NCI-H1694 (cell line): Measurements from ENCODE around the gene MYO7B.

Experiments
- DNase-seq: peaks from one replicate; lab custom pipeline; 2025; lab: John Stamatoyannopoulos, UW

The MYO7B gene

DNA sequence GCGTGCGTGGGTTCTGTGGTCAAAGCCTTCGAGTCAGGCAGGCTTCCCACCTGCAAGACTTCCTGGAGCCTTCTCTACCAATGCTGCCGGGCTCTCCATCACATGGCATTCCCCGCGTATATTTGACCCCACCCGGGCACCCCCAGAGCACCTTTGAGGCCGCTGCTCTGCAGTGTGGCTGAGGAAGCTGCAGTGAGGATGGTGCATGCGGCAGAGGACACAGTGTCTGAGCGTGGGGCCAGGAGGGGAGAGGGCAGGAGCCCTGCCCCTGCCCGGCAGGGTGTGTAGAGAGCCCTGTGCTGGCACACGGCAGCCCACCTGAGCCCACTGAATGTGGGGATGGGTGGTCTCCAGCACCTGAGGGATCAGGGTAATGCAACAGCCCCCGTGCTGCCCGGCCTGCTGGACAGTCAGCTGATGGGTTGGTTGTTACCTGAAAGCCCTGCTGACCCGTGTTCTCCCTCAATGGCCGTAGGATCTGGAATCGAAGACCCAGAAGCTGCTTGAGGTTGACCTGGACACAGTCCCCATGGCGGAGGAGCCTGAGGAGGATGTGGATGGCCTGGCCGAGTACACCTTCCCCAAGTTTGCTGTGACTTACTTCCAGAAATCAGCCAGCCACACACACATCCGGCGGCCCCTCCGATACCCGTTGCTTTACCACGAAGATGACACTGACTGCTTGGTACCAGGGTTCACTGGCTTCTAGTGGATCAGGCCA lies 73.7 kb downstream of the MYO7B start:
- no peak for DNase-seq

DNA sequence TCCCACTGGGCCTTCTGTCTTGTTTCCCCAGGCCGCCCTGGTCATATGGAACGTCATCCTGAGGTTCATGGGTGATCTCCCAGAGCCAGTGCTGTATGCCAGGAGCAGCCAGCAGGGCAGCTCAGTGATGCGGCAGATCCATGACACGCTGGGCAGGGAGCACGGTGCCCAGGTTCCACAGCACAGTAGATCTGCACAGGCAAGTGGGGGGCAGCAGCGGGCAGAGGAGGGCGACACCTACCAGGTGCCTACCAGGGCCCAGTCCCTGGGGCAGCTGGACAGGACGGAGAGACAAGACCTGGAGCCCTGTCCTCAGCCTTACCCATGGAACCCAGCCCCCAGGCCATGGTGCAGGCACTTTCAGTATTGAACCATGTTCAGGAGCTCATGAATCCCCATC lies 74.3 kb downstream of the MYO7B start:
- DNase-seq: no peak

DNA sequence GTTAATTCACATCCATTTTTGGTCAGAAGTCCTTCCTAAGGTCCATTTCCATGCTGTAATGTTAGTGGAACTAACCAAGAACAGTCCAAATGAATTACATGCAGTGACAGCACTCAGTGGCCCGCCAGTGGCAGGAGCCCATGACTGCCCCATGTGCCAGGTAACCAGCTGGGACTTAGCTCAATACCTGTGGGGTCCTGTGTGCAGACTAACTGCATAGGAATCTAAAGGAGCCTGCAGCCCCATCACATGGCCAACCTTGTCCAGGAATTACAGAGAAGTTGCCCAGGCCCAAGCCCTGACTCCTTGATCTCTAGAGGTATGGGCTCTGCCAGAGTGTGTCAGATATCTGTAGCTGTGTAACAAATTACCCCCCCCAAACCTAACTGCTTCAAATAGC lies 75.1 kb downstream of the MYO7B start:
- no peak for DNase-seq

DNA sequence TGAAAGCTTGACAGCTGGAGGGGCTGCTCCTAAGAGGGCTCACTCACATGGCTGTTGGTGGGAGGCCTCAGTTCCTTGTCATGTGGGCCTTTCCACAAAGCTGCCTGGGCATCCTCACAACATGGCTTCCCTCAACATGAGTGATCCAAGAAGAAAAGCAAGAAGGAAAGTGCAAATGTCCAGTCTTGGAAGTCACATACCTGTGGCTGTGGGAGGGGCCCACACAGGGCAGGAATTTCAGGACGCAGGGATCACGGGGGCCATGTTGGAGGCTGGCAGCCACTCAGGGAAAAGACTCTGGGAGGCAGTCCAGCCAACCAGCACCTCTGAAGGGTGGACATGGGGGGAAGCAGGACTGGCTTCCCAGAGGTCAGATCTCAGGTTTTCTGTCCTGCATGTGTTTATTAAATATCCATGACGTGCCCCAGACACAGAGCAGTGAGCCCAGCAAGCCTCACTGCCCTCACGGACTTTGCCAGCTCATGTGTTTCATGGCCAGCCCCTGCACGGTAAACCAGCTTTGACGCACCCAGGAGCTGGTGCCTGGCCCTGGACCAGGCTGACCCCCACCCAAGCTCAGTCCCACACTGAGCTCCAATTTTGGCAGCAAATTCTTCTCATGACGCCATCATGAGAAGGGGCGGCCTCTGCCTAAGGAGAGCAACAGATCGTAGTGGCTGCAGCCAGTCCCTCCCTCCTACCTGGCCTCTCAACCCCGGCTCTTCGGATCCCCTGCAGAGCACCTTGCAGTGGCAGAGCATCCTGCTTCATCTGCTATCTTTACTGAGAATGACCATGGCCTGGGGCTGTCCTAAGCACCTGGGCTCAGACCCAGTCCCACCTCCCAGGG lies 75.8 kb downstream of the MYO7B start:
- no peak for DNase-seq

DNA sequence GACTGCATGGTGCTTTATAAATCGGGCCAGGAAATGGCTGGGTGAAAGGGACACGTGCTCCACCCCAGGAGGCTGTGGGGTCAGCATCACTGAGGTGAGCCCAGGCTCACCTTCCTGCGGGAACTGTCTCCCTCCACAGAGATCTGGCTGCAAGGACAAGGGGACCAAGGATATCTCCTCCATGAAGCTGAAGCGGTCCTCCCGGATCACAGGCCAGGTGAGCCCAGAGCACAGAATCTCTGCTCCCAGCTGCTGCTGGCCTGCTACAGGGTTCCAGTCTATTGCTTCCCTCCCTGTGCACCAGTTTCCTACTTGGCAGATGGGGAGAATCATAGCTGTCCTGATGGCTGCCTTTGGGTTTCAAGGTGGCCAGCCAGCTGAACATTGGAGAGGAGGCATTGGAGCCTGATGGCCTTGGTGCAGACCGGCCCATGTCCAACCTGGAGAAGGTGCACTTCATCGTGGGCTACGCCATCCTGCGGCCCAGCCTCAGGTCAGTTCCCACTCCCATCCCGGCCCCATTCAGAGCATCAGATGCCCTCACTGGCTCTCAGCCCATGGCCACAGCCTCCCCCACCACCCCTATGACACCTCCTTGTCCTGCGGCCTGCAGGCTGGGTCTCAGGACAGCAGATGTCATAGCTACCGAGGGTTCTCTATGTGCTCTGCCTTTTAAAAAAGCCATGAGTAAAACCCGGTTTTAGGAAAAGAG lies 76.8 kb downstream of the MYO7B start:
- no peak for DNase-seq

DNA sequence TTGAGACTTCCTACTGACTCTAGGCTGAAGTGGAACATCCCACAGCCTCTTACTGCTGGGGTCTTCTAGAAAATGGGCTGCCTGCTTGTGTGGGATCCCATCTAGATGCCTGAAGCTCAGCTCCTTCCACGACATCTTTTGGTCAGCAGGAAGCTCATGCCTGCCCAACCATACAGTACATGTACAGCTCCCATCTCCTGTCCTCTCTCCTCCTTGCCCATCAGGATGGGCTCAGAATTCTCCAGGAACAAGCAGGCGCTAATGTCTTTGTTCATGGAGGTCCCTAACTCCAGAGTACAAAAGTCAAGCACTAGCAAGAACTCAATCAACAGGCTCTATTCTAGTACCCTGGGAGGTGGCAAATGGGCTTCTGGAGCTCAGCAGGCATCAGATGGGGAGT lies 78.8 kb downstream of the MYO7B start:
- DNase-seq: no peak

DNA sequence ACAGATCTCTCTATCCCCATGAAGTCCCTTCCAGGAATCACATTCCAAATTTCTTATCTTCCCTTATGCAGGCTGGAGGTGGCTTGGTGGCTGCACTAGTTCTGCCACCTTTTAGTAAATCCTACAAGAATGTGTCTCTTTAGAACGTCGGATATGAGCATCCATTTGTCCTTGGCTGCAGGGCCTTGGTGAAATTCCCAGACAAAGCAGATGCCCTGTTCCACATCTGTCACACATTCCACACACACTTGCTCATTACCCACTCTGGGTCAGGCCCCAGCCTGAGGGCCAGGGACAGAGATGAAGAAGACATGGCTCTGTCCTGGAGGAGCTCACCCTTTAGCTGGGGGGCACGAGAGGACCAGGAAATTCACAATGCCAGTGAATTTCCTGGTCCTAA lies 79.2 kb downstream of the MYO7B start:
- DNase-seq: no peak

DNA sequence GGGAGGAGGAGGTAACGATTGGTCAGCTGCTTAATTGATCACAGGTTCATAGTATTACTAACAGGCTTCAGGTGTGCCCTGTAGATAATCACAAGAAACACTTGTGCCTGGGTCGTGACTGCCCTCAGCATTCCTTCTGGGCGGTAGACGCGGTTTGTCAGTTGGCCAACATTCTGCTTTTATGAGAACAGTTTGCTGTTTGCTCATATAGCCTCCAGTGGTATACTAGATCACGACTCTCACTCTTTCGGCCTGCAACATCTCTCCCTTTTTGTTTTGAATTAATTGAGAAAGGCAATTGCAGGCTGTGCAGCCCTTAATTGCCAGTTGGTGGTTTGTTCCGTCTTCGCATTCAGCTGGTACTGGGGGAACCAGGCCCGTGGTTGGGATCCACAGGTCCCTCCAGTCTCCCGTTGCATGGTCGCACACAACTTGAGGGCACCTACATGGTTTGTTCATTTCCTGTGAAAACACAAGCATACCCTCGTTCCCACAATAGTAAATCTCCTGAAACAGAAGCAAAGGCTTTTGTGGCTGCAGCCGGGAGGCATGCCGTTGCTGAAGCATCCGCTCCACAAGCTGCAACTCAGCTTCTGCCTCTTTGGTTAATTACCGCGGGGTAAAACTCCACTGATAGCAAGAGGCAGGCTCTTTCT lies 80.2 kb downstream of the MYO7B start:
- DNase-seq: no peak

DNA sequence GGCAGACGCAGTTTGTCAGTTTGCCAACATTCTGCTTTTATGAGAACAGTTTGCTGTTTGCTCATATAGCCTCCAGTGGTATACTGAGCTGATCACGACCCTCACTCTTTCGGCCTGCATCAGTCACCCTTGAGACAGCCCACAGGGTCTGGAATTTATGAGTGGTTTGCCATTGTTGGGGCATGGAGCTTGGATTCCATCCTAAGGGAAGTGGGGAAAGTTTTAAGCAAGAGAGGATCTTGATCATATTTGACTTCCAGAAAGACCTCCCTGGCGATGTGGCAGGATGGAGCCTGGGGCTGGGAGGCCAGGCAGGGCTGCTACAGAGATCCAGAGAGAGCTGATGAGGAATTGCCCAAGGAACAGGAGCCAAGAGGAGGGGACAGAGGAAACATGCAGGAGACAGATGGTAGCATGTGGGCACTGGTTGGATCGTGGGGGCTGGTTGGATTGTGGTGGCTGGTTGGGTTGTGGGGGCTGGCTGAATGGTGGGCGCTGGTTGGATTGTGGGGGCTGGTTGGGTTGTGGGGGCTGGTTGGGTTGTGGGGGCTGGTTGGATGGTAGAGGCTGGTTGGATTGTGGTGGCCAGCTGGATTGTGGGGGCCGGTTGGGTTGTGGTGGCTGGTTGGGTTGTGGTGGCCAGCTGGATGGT lies 83.2 kb downstream of the MYO7B start:
- DNase-seq: no peak

DNA sequence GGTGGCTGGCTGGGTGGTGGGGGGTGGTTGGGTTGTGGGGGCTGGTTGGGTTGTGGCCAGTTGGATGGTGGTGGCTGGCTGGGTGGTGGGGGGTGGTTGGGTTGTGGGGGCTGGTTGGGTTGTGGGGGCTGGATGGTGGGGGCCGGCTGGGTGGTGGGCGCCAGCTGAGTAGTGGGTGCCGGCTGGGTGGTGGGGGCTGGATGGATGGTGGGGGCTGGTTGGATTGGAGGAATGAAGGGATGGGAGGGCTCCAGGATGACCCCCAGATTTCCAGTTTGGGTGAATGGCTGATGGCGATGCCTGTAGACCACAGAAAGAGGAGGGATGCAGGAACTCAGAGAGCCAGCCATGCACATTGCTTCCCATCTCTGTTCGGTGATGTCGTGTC lies 83.7 kb downstream of the MYO7B start:
- DNase-seq: no peak

DNA sequence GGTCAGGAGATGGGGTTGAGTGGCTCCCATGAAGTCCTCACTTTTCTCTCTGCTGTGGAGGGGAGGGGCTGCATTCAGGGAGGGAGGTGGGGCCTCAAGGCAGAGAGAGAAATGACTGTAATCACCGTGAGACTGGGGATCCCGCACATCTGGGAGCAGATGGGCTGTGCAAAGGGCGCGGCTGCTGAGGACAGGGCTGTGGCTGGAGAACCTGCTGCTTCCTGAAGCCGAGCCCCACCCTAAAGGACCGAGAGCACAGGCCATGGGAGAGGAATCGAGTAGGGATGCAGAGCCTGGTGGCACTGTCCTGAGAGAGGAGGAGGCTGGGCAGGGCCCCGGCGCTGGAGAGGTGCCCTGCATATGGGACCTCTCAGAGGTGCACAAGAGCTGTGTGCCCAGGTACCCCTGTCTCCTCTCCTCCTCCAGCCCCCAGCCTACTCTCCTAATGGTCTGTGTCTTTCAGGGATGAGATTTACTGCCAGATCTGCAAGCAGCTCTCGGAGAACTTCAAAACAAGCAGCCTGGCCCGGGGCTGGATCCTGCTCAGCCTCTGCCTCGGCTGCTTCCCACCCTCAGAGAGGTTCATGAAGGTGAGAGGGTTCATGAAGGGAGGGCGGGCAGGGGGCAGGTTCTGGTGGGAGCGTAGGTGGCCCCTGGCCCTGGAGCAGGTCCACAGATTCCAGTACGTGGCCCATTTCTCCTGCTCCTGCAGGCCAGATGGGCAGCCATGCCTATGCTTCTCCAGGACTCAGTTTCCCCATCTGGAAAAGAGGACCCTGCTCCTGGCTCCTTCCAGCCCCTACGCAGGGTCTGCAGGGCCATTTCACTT lies 84.6 kb downstream of the MYO7B start:
- DNase-seq: no peak

DNA sequence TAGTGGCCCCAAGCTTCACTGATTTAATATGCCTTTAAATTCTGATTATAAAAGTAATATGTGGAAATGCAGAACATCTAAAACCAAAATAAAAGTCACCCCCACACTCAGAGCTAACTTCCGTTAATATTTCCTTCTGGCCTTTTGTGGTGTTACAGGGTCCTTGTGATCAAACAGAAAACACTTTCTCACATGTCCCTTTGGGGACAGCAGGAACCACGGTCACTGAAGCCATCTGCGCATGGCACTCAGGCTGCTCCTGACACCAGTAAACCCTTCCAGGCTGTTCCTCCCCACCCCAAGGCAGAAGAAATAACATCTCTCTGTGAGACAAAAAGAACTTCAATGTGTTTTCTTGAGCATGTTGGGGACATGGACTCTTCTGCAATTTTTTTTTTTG lies 85.4 kb downstream of the MYO7B start:
- no peak for DNase-seq

DNA sequence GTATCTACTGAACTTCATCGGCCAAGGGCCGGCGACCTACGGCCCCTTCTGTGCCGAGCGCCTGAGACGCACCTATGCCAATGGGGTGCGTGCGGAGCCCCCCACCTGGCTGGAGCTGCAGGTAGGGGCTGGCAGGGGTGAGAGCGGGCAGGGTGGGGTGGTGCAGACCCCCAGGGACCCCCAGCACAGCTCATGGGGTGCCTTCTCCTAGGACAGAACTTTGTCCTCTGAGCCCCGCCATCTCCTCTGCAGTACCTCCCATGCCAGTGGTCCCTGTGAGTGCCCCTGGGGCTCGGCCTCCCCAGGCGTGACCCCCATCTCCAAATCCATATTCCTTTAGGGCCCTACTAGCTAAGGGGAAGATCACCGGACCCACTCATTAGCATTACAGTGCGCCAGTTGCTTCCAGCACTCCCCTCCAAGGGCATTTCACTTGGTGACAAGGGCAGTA lies 86.5 kb downstream of the MYO7B start:
- DNase-seq: no peak

DNA sequence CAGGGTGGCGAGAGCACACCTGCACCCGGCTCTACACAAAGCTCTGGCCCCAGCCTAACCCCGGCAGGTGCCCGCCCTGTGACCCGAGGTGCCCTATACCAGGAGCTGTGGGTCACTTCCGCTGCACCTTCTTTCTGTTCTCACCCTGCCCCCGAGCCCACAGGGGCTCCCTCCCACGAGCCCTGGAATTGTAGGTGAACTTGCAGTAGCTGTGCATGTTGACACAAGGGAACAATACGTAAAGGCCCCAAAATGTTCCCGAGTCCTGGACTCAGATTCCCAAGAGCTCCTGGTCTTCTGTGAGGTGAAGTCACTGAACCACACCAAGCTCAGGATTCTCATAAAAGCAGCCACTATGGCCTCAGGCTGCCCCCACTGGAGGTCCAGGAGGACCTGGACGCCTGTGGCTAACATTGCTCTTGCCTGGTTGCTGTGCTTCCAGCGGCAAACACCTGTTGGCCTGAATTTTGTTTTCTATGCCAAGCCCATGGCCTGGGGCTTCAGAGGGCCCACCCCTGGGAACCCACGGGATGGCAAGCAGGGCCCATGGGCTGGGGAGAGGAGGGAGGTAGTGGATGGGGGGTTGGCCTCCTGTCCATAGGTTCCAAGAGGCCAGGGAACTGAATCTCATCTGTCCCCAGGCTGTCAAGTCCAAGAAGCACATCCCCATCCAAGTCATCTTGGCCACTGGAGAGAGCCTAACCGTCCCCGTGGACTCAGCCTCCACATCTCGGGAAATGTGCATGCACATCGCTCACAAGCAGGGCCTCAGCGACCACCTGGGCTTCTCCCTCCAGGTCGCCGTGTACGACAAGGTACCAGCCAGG lies 87.3 kb downstream of the MYO7B start:
- DNase-seq: no peak

DNA sequence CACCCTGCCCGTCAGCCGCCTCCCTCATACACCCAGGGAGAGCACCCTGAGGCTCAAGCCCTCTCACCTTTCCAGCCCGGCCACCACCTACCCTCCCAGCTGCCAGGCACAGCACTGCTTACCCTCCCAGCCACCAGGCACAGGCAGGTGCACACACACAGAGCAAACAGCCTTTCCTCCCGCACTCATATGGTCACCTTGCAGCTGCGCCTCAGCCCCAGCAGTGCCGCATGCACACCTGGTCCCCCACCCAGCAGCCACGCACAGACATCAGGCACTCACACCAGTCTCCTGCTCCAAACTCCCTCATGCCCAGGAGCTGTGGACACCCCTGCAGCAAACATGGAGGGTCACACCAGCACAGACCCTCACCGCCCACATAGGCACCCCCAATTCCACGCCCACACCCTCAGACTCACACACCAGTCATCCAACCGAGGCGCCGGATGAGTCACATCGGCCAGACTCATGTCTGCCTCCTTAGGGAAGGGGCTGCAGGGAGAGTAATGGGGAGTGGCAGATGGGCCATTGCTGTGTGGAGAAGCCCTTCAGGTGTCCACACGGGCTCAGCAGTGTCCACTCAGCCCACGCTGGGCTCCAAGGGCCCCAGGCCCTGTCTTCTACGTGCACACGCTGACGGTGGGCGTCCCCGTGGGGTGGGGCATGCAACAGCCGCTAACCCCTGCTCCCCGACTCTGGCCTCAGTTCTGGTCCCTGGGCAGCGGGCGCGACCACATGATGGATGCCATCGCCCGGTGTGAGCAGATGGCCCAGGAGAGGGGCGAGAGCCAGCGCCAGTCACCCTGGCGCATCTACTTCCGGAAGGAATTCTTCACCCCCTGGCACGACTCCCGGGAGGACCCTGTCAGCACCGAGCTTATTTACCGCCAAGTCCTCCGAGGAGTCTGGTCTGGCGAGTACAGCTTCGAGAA lies 88.2 kb downstream of the MYO7B start:
- no peak for DNase-seq

DNA sequence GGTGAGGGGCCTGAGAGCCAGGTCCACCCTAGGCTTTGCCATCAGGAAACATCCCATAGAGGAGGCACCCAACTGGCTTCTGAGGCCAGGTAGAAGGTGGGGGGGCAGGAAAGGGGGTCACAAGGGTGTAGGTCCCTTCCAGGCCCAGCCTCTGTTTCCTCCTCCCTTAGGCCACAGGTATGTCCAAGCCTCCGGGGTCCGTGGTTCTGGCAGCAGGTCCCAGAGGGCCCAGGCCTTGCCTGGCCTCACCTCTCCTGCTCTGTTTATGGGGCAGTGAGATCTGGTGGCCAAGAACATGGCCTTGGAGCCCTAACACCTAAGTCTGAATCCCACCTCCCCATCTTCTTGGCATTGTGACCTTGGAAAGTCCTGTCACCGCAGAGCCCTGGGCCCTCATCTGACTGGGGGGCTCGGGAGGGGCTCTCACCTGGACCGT lies 88.9 kb downstream of the MYO7B start:
- no peak for DNase-seq

DNA sequence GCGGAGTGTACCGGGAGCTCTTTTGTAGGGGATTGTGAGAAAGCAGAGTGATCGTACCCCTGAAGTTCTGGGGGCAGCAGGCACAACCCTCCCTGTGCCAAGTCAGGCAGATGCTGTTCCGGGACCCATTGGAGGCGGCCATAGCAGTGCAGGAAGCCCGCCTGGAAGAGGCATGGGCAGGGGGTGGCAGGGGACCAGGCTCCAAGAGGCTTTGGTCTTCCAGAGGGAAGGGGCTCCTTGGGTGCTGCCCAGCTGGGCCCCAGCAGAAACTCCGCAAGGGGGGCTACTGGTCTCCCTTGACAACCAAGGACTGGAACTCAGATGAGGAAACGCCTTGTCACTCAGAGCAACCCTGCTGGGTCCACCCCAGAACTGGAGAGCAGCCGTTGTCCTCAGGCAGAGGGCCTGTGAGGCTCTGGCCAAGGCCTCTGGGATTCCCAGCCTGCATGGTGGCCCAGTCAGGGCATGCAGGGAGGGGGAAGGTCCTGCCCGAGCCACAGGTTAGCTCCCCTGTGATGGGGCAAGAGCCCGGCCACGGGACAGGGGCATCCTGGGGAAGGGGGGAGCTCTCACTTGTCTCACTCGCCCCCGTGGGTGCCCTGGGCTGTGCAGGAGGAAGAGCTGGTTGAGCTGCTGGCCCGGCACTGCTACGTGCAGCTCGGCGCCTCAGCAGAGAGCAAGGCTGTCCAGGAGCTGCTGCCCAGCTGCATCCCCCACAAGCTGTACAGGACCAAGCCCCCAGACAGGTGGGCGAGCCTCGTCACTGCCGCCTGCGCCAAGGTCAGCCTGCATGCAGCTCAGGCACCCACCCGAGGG lies 89.5 kb downstream of the MYO7B start:
- no peak for DNase-seq

DNA sequence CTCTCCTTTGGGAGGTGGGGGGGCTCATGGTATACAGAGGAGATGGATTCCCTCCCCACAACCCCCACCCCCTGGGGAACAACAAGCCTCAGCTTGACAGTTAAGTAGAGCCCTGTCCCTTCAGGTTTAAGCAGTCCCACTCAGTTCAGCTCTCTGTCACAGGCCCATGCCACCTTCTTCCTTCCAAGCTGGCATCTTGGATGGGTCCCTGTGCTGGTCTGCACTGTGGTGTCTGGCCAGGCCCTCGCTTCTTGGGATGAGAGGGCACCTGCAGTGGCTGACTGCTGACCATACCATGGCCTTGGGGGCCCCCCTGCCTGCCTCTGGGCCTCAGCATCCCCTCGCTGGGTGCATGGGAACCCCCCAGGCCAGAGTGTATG lies 90.1 kb downstream of the MYO7B start:
- no peak for DNase-seq
